ENCODE measurements around the gene ADAM29.

Gene ADAM29

DNA sequence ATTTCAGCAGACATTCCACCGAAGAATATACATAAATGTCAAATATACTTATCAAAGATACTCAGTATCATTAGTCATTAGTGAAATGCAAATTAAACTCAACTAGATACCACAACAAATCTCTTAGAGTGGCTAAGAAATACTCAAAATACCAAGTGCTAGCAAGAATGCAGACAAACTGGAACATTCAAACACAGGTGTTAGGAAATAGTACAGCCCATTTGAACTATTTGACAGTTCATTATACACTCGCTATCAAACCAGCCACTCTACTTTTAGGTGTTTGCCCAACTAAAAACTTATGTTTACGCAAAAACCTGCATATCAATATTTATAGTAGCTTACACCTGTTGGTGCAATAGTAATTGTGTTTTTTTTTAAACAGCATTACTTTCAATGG, 8.8 kb downstream of the ADAM29 start:
- Histone ChIP-seq H3K4me3 (ENCODE audit: low read depth, low read length) (no peak overlapping the region), H3K4me1 (no peaks in the 10 kb centered on the region), H3K9me3 (no peaks in the 10 kb centered on the region), H3K36me3 (no peaks in the 10 kb centered on the region), H3K27me3 (no peaks in the 10 kb centered on the region)
- DNase-seq = no peak
- TF ChIP-seq, protein P1, sequence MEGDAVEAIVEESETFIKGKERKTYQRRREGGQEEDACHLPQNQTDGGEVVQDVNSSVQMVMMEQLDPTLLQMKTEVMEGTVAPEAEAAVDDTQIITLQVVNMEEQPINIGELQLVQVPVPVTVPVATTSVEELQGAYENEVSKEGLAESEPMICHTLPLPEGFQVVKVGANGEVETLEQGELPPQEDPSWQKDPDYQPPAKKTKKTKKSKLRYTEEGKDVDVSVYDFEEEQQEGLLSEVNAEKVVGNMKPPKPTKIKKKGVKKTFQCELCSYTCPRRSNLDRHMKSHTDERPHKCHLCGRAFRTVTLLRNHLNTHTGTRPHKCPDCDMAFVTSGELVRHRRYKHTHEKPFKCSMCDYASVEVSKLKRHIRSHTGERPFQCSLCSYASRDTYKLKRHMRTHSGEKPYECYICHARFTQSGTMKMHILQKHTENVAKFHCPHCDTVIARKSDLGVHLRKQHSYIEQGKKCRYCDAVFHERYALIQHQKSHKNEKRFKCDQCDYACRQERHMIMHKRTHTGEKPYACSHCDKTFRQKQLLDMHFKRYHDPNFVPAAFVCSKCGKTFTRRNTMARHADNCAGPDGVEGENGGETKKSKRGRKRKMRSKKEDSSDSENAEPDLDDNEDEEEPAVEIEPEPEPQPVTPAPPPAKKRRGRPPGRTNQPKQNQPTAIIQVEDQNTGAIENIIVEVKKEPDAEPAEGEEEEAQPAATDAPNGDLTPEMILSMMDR (IDR thresholded peaks at IDR 0.05; ENCODE audit: low read depth, low read length) = no peak

DNA sequence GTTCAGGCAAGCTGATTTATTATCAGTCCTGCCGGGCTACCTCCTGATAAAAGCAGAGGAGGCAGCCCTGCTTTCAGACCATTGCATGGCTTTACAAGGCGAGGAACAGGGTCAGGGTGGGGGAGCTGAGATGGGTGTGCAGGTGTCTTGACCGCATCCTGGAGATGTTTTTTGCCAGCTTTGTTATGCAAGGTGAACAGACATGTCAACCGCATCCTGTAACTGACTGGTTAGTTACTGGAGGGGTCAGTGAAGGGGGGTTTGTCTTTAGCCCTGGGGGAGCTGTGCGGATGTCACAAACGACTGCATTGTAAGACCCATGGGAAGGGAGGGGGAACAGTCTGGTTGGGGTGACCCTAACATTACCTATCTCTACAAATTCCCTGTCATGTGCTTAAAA, 10.0 kb downstream of the ADAM29 start:
- TF ChIP-seq, protein P1 (IDR thresholded peaks at IDR 0.05; ENCODE audit: low read depth, low read length) = no peak
- Histone ChIP-seq H3K36me3 (no peaks in the 10 kb centered on the region), H3K4me3 (ENCODE audit: low read depth, low read length) (no peak overlapping the region), H3K27me3 (no peaks in the 10 kb centered on the region), H3K9me3 (no peaks in the 10 kb centered on the region), H3K4me1 (no peaks in the 10 kb centered on the region)
- DNase-seq = no peak

DNA sequence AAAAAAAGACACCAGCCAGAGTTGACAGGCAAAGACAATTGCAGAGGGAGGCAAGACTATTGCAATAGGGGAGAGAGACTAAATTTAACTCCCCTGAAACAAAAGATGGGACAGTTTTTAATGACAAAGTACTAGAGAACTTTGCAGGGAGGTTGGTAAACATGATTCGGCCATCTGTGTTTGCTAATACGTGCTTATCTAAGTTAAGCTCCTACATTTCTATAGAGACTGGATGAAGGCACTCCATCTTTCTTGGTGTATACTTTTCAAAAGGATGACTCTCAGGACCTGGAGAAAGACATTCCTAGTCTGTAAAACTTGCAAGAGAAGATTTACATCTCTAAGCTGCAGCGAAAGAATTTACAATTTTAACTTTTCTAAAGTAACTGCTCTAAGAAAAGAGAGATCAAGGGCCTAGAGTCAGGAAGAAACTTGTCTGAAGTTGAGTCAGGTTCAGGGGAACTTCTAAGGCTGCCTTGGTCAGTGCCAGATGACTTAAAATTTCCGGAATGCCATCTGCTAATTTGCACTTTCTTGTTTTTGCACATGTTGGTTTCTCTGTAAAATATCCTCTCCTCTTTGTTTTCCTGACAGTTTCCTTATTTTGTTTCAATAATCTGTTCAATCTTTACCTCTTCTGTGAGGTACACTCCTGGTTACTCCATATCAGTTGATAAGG, 10.6 kb downstream of the ADAM29 start:
- TF ChIP-seq, protein P1 (IDR thresholded peaks at IDR 0.05; ENCODE audit: low read depth, low read length) = no peak
- H3K27me3 ChIP-seq = no peaks in the 10 kb centered on the region
- no peak for DNase-seq
- H3K9me3 ChIP-seq = no peaks in the 10 kb centered on the region
- H3K36me3 ChIP-seq = no peaks in the 10 kb centered on the region
- no peak overlapping the region for H3K4me3 ChIP-seq (ENCODE audit: low read depth, low read length)
- H3K4me1 ChIP-seq = no peaks in the 10 kb centered on the region

DNA sequence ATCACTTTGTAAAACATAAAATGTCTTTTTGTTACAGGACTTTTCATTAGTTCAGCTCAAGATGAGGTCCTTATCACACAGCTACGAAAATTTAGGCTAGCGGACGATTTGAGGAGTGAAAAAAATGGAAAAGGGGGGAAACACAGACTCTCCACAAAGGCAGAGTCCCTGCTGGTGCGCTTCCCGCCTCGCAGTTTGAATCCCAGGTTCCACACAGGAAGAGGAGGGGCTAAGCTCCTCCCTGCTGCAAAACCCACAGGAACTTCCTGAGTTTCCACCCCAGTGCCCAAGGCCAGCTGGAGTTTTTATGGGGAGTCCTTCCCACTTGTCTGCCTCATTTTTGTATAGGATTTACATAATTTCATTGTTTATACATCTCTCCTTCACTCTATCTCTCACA, 11.2 kb downstream of the ADAM29 start:
- H3K9me3 ChIP-seq = no peaks in the 10 kb centered on the region
- no peaks in the 10 kb centered on the region for H3K36me3 ChIP-seq
- H3K27me3 ChIP-seq = no peaks in the 10 kb centered on the region
- TF ChIP-seq, protein P1 (IDR thresholded peaks at IDR 0.05; ENCODE audit: low read depth, low read length) = no peak
- DNase-seq = no peak
- no peak overlapping the region for H3K4me3 ChIP-seq (ENCODE audit: low read depth, low read length)
- H3K4me1 ChIP-seq = no peaks in the 10 kb centered on the region

DNA sequence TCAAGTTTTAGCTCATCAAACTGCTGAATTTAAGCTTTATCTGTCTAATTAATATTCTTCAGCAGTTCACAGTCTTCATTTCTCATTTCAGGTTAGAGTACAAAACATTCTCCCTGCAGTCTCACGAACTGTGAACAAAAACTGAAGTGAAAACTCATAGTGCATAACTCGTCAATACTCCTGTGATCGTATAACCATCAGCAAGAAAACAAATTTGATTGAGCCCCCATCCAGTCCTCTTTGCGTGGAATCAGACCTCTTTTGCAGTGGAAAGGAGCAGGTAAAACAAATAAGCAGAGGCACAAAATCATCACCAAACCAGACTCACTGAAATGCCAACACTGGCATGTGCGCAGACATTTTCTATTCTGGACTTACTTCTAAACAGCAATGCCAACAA, 12.7 kb downstream of the ADAM29 start:
- TF ChIP-seq, protein P1 (IDR thresholded peaks at IDR 0.05; ENCODE audit: low read depth, low read length) = no peak
- Histone ChIP-seq H3K36me3 (no peaks in the 10 kb centered on the region), H3K27me3 (no peaks in the 10 kb centered on the region), H3K4me1 (no peaks in the 10 kb centered on the region), H3K4me3 (ENCODE audit: low read depth, low read length) (no peak overlapping the region), H3K9me3 (no peaks in the 10 kb centered on the region)
- no peak for DNase-seq

DNA sequence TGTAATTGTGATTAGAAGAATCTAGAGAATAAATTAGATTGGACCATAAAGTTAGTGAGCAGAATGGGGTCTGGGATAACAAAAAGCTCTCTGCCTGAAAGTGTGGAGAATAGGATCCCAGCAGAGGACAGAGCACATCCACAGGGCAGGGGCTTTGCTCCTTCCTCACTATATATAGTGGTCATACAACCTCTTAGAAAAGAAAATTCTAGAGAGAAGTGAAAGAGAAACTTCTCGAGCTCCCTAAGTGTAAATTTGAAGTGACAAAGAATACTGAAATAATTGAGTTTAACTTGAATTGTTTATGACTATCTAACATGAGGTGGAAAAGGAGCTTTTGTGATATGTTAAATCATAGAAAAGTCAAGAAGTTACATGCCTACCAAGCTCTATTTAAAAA, 14.9 kb downstream of the ADAM29 start:
- no peaks in the 10 kb centered on the region for H3K27me3 ChIP-seq
- no peak for DNase-seq
- H3K36me3 ChIP-seq = no peaks in the 10 kb centered on the region
- H3K4me1 ChIP-seq = no peaks in the 10 kb centered on the region
- H3K4me3 ChIP-seq (ENCODE audit: low read depth, low read length) = no peak overlapping the region
- TF ChIP-seq, protein P1 (IDR thresholded peaks at IDR 0.05; ENCODE audit: low read depth, low read length) = no peak
- H3K9me3 ChIP-seq = no peaks in the 10 kb centered on the region
